ENCODE measurements around the gene BECN2. TPM values are rescaled to one million over a fixed set of nuclear protein-coding genes. Genes with fewer than 3 reads are reported as not detected.

Gene BECN2
- total RNA-seq, 4 donors from 2014 or later, result 0.20 TPM; not detected in 3

DNA sequence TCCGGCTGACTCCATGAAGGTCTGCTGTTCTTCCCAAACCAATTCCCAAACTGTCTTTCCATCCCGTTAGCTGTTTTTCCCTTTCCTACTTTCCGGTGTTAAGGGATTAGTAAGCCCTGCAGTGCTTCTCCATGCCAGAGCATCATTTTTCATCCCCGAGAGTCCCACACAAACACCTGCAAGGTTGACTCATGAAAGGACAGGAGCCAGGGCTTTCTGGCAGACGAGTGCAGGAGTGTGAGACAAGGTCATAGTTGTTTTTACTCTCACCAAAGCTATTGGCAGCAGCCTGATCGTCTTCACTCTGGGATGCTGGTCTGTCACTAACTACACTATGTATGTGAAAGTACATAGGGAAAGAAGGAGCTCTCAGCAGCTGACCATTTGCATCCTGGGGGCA lies 10.2 kb upstream of the BECN2 start:
- no peaks in the 10 kb centered on the region for H3K9me3 ChIP-seq
- TF ChIP-seq POLR2A (IDR thresholded peaks at IDR 0.05), result no peak
- TF ChIP-seq, protein P1, sequence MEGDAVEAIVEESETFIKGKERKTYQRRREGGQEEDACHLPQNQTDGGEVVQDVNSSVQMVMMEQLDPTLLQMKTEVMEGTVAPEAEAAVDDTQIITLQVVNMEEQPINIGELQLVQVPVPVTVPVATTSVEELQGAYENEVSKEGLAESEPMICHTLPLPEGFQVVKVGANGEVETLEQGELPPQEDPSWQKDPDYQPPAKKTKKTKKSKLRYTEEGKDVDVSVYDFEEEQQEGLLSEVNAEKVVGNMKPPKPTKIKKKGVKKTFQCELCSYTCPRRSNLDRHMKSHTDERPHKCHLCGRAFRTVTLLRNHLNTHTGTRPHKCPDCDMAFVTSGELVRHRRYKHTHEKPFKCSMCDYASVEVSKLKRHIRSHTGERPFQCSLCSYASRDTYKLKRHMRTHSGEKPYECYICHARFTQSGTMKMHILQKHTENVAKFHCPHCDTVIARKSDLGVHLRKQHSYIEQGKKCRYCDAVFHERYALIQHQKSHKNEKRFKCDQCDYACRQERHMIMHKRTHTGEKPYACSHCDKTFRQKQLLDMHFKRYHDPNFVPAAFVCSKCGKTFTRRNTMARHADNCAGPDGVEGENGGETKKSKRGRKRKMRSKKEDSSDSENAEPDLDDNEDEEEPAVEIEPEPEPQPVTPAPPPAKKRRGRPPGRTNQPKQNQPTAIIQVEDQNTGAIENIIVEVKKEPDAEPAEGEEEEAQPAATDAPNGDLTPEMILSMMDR (IDR thresholded peaks at IDR 0.05 in 4 of 5, conservative IDR thresholded peaks at IDR 0.05 in 1 of 5), result no peak
- H3K27ac ChIP-seq, result no peak overlapping the region
- H3K4me1 ChIP-seq, result no peaks in the 10 kb centered on the region
- ATAC-seq, result no peak
- H3K4me3 ChIP-seq, result no peak overlapping the region
- H3K27me3 ChIP-seq, result no peaks in the 10 kb centered on the region
- in situ Hi-C loops (cut with MboI; ENCODE audit: low sequenced_read_pairs in 4 of 4) (no loop called here), intact Hi-C loops (cut with DNase I; ENCODE audit: low total_unique reads) (no loop called here)
- H3K36me3 ChIP-seq, result no peaks in the 10 kb centered on the region
- DNase-seq, result peak in 1 of 2 donors; percentile 17

DNA sequence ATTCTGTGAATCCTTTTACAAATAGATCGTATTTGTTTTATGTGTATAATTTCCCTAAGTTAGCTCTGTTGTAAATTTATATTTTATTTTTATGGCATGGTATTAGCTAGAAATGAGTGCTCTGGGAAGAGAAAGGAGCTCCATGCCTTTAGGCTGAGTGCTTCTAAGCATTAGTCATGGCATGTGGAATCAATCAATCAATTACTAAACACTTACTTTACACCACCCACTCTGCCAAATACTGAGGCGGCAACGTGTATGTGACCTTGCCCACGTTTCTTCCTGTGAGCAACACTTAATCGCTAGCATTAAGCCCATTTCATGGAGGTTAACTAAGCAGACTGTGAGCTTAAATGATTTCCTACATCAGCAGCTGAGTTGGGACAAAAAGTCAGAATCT lies 7.2 kb upstream of the BECN2 start:
- Histone ChIP-seq H3K4me1 (no peaks in the 10 kb centered on the region), H3K4me3 (no peak overlapping the region), H3K9me3 (no peaks in the 10 kb centered on the region), H3K27me3 (no peaks in the 10 kb centered on the region), H3K27ac (no peak overlapping the region), H3K36me3 (no peaks in the 10 kb centered on the region)
- ATAC-seq (no peak), DNase-seq (no peak)
- TF ChIP-seq, protein P1 (IDR thresholded peaks at IDR 0.05 in 4 of 5, conservative IDR thresholded peaks at IDR 0.05 in 1 of 5), result no peak
- no peak for TF ChIP-seq POLR2A (IDR thresholded peaks at IDR 0.05)
- intact Hi-C loops (cut with DNase I; ENCODE audit: low total_unique reads) (no loop called here), in situ Hi-C loops (cut with MboI; ENCODE audit: low sequenced_read_pairs in 4 of 4) (no loop called here)

DNA sequence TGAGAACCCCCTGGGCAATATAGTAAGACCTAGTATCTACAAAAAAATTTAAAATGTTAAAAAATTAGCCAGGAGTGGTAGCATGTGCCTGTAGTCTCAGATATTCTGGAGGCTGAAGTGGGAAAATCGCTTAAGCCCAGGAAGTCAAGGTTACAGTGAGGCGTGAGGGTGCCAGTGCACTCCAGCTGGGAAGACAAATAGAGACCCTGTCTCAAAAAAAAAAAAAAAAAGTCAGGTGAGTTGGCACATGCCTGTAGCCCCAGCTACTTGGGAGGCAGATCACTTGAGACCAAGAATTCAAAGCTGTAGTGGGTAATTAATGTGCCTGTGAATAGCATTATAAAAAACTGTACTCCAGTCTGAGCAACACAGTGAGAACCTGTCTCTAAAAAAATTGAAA lies 4.6 kb downstream of the BECN2 start:
- intact Hi-C loops (cut with DNase I; ENCODE audit: low total_unique reads), result no loop called here
- no peak for DNase-seq
- TF ChIP-seq, protein P1 (IDR thresholded peaks at IDR 0.05 in 4 of 5, conservative IDR thresholded peaks at IDR 0.05 in 1 of 5), result no peak
- TF ChIP-seq POLR2A (IDR thresholded peaks at IDR 0.05), result no peak
- no peaks in the 10 kb centered on the region for H3K36me3 ChIP-seq
- H3K4me3 ChIP-seq, result no peak overlapping the region
- ATAC-seq, result no peak
- in situ Hi-C loops (cut with MboI; ENCODE audit: low sequenced_read_pairs in 4 of 4), result no loop called here
- H3K27me3 ChIP-seq, result no peaks in the 10 kb centered on the region
- H3K9me3 ChIP-seq, result no peaks in the 10 kb centered on the region
- no peak overlapping the region for H3K27ac ChIP-seq
- H3K4me1 ChIP-seq, result no peaks in the 10 kb centered on the region

DNA sequence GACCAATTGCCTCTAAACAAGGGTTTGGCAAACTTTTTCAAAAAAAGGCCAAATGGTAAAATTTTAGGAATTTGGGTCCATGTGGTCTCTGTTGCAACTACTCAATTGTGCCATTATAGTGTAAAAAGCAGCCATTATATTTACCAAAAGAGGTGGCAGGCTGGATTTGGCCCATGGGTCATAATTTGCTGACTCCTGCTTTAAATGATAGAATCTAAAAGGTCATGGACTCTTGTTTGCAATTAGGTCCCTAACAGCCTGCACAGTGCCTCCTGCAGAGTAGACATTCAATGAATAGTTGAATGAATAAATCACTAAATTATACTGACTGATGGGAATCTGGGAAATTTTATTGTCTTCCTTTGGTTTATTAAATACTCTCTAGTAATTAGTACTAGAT lies 6.2 kb downstream of the BECN2 start:
- no peak overlapping the region for H3K27ac ChIP-seq
- no peaks in the 10 kb centered on the region for H3K9me3 ChIP-seq
- no peak overlapping the region for H3K4me3 ChIP-seq
- TF ChIP-seq POLR2A (IDR thresholded peaks at IDR 0.05), result no peak
- TF ChIP-seq, protein P1 (IDR thresholded peaks at IDR 0.05 in 4 of 5, conservative IDR thresholded peaks at IDR 0.05 in 1 of 5), result no peak
- DNase-seq, result no peak
- in situ Hi-C loops (cut with MboI; ENCODE audit: low sequenced_read_pairs in 4 of 4), result no loop called here
- intact Hi-C loops (cut with DNase I; ENCODE audit: low total_unique reads), result no loop called here
- H3K4me1 ChIP-seq, result no peaks in the 10 kb centered on the region
- ATAC-seq, result no peak
- H3K36me3 ChIP-seq, result no peaks in the 10 kb centered on the region
- H3K27me3 ChIP-seq, result no peaks in the 10 kb centered on the region

DNA sequence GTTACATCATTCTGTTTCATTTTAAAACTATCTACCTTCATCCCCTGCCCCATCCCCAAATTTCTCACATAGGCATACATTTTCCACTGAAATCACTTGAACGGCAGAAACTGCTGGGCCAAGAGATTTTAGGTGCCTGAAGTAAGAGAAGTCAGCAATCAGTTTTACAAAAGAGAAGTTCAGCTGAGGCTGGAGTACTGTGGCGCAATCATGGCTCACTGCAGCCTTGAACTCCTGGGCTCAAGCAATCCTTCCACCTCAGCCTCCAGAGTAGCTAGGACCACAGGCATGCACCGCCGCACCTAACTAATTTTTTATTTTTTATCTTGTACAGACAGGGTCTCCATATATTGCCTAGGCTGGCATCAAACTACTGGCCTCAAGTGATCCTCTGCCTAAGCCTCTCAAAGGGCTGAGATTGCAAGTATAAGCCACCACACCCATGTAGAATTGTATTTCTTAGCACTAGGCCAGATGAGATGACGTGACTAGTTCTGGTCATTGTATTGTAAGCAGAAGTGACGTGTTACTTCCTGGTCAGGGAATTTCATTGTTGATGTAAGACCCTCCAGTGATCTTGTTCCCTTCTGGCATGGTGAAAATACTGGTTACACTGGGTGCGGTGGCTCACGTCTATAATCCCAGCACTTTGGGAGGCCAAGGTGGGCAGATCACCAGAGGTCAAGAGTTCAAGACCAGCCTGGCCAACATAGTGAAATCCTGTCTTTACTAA lies 7.1 kb downstream of the BECN2 start:
- no peak for TF ChIP-seq POLR2A (IDR thresholded peaks at IDR 0.05)
- TF ChIP-seq, protein P1 (IDR thresholded peaks at IDR 0.05 in 4 of 5, conservative IDR thresholded peaks at IDR 0.05 in 1 of 5), result no peak
- DNase-seq (peak in 1 of 2 donors; percentile 19), ATAC-seq (peak in 1 of 2 donors; percentile 42)
- intact Hi-C loops (cut with DNase I; ENCODE audit: low total_unique reads) (no loop called here), in situ Hi-C loops (cut with MboI; ENCODE audit: low sequenced_read_pairs in 4 of 4) (no loop called here)
- Histone ChIP-seq H3K4me1 (no peaks in the 10 kb centered on the region), H3K9me3 (no peaks in the 10 kb centered on the region), H3K36me3 (no peaks in the 10 kb centered on the region), H3K27me3 (no peaks in the 10 kb centered on the region), H3K27ac (no peak overlapping the region), H3K4me3 (no peak overlapping the region)

Data from gastrocnemius medialis (tissue), 4 donors.